ACC112 (cell line): ENCODE results near the gene DOCK4.

Source experiments
- H2AFZ ChIP-seq: fragments of 200-600 bp; sonication (generic); one replicate; pipeline ENCODE4 v1.6.0; 2017; ENCODE audit warnings: antibody characterized with exemption, low read length; ENCODE audit not compliant: unreplicated experiment
- H3K27ac ChIP-seq: fragments of 200-600 bp; sonication (generic); 2 replicates; pipeline ENCODE4 v1.5.1; 2014; ENCODE audit warnings: low read depth, mild to moderate bottlenecking, antibody characterized with exemption, low read length, moderate library complexity
- H3K27me3 ChIP-seq: fragments of 200-600 bp; sonication (generic); 2 replicates; pipeline ENCODE4 v1.6.1; 2014; ENCODE audit warnings: mild to moderate bottlenecking, antibody characterized with exemption, low read length, moderate library complexity, mixed read lengths; ENCODE audit not compliant: insufficient read depth
- H3K36me3 ChIP-seq: fragments of 200-600 bp; sonication (generic); 2 replicates; pipeline ENCODE4 v1.6.1; 2016; ENCODE audit warnings: mild to moderate bottlenecking, antibody characterized with exemption, low read length, moderate library complexity, mixed read lengths; ENCODE audit not compliant: insufficient read depth
- H3K4me1 ChIP-seq: fragments of 200-600 bp; sonication (generic); one replicate; pipeline ENCODE4 v1.6.1; 2016; ENCODE audit warnings: low read length, mixed read lengths; ENCODE audit not compliant: insufficient read depth, unreplicated experiment, control insufficient read depth
- H3K4me3 ChIP-seq: fragments of 200-600 bp; sonication (generic); 2 replicates; pipeline ENCODE4 v1.5.1; 2014; ENCODE audit warnings: mild to moderate bottlenecking, low read depth, low read length
- H3K79me2 ChIP-seq: fragments of 200-600 bp; sonication (generic); one replicate; pipeline ENCODE4 v1.6.0; 2016; ENCODE audit warnings: low read length; ENCODE audit not compliant: control insufficient read depth, unreplicated experiment, insufficient read depth

Gene DOCK4

DNA sequence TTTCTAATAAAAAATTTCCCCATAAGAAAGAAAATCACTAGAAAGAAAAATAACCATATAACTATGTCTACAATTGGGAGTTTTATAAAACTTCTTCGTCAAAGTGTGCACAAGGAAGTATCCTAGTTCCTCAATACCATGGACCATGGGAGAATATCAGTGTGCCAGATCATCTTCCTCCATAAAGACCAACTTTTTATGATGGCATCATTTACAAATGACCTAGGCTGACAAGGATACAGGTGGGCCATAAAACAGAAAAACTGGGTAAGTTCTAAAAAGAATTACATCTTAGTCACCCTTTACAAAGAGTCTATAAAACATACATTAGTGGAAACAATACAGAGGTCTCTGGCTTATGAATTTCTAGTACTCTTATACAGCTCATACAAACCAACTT, 303.2 kb downstream of the DOCK4 start:
- no peaks in the 10 kb centered on the region for H3K36me3 ChIP-seq
- H3K27me3 ChIP-seq = no peaks in the 10 kb centered on the region
- no peaks in the 10 kb centered on the region for H3K4me1 ChIP-seq
- H2AFZ ChIP-seq = no peak overlapping the region
- no peak overlapping the region for H3K4me3 ChIP-seq
- H3K27ac ChIP-seq = no peak overlapping the region
- H3K79me2 ChIP-seq = no peaks in the 10 kb centered on the region

- H3K4me3 ChIP-seq = no peak overlapping the region
- no peaks in the 10 kb centered on the region for H3K79me2 ChIP-seq
- H2AFZ ChIP-seq = no peak overlapping the region
- H3K27ac ChIP-seq = no peak overlapping the region
- H3K4me1 ChIP-seq = no peaks in the 10 kb centered on the region
- no peaks in the 10 kb centered on the region for H3K36me3 ChIP-seq
- H3K27me3 ChIP-seq = no peaks in the 10 kb centered on the region
These were observed 305.9 kb downstream of the DOCK4 start for GRCh38 chr7:111900283-111900682.

GRCh38 chr7:111895049-111895448, 311.1 kb downstream of the DOCK4 start:
- H3K27me3 ChIP-seq = no peaks in the 10 kb centered on the region
- H3K27ac ChIP-seq = no peak overlapping the region
- no peaks in the 10 kb centered on the region for H3K36me3 ChIP-seq
- H3K79me2 ChIP-seq = no peaks in the 10 kb centered on the region
- no peaks in the 10 kb centered on the region for H3K4me1 ChIP-seq
- H3K4me3 ChIP-seq = no peak overlapping the region
- no peak overlapping the region for H2AFZ ChIP-seq

GRCh38 chr7:111894518-111894917, 311.7 kb downstream of the DOCK4 start:
- H2AFZ ChIP-seq = no peak overlapping the region
- no peaks in the 10 kb centered on the region for H3K4me1 ChIP-seq
- H3K36me3 ChIP-seq = no peaks in the 10 kb centered on the region
- no peak overlapping the region for H3K27ac ChIP-seq
- H3K27me3 ChIP-seq = no peaks in the 10 kb centered on the region
- no peak overlapping the region for H3K4me3 ChIP-seq
- no peaks in the 10 kb centered on the region for H3K79me2 ChIP-seq

DNA sequence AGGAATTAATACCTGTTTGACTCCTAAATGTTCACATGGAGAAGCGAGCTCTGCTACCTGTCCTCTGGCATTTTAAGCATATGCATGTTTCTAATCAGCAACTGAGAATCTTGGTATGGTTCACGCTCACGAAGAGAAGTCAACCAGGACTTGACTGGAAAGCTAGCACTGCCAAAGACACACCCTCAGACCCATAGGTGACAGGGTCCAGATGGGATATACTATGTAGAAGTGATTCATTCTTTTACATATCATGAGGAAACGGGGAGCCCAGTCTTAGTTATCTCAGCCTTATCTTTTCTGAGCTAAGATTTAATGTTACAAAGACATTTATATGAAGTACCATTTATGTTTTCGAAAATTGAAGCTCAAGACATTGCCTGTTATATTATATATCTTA, 313.0 kb downstream of the DOCK4 start:
- H3K4me1 ChIP-seq = no peaks in the 10 kb centered on the region
- no peaks in the 10 kb centered on the region for H3K36me3 ChIP-seq
- H3K79me2 ChIP-seq = no peaks in the 10 kb centered on the region
- no peaks in the 10 kb centered on the region for H3K27me3 ChIP-seq
- H3K4me3 ChIP-seq = no peak overlapping the region
- H2AFZ ChIP-seq = no peak overlapping the region
- no peak overlapping the region for H3K27ac ChIP-seq

DNA sequence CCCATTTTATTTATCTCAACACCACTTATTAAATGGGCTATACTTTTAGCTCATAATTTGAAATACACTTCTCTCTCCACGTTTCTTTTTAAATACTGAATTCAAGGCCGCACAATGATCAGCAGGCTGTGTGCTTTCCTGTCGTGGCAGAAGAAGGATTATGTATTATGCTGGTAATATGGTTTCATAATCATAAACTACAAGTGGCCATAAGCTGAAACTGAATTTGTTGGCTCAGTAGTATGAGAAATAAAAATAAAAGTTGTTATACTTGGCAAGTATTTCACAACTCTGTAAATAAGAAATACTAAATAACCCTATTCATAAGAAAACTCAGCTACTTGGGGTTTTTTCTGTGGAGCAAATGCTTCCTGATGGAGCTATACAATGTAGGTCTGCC, 313.6 kb downstream of the DOCK4 start:
- no peak overlapping the region for H2AFZ ChIP-seq
- H3K4me1 ChIP-seq = no peaks in the 10 kb centered on the region
- H3K27me3 ChIP-seq = no peaks in the 10 kb centered on the region
- H3K27ac ChIP-seq = no peak overlapping the region
- no peak overlapping the region for H3K4me3 ChIP-seq
- H3K79me2 ChIP-seq = no peaks in the 10 kb centered on the region
- no peaks in the 10 kb centered on the region for H3K36me3 ChIP-seq

GRCh38 chr7:111887734-111888133, 318.5 kb downstream of the DOCK4 start:
- Histone ChIP-seq H3K4me3 (no peak overlapping the region), H3K79me2 (no peaks in the 10 kb centered on the region), H3K36me3 (no peaks in the 10 kb centered on the region), H2AFZ (no peak overlapping the region), H3K27ac (no peak overlapping the region), H3K4me1 (no peaks in the 10 kb centered on the region), H3K27me3 (no peaks in the 10 kb centered on the region)

DNA sequence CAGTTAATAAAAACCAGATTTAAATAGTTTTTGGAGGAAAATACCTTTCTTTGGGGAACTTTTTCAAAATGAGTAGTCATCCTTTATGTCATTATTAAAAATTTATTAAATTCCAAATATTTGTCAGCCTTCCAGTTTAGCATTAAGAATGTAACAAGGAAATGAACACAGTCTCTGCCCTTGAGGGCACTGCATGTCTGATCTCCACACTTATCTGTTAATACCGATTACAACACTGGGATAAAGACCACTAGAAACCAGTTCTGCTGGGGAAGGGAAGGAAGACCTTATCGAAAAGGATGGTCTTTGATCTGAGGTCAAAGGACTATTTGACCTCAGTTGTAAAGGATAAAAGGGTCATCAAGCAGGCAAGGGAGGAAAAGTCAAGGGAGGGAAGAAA, 320.0 kb downstream of the DOCK4 start:
- Histone ChIP-seq H3K4me3 (no peak overlapping the region), H3K79me2 (no peaks in the 10 kb centered on the region), H2AFZ (no peak overlapping the region)

GRCh38 chr7:111883241-111883640, 323.0 kb downstream of the DOCK4 start:
- Histone ChIP-seq H3K27ac (no peak overlapping the region), H3K4me3 (no peak overlapping the region), H3K36me3 (no peaks in the 10 kb centered on the region), H3K79me2 (no peaks in the 10 kb centered on the region), H2AFZ (no peak overlapping the region), H3K27me3 (no peaks in the 10 kb centered on the region), H3K4me1 (no peaks in the 10 kb centered on the region)

More for the DNA sequence above, 320.0 kb downstream of the DOCK4 start:
- Histone ChIP-seq H3K36me3 (no peaks in the 10 kb centered on the region), H3K27ac (no peak overlapping the region), H3K4me1 (no peaks in the 10 kb centered on the region), H3K27me3 (no peaks in the 10 kb centered on the region)

- H3K27ac ChIP-seq = no peak overlapping the region
- H3K27me3 ChIP-seq = no peaks in the 10 kb centered on the region
- H3K4me3 ChIP-seq = no peak overlapping the region
- H2AFZ ChIP-seq = no peak overlapping the region
- H3K36me3 ChIP-seq = no peaks in the 10 kb centered on the region
- no peaks in the 10 kb centered on the region for H3K4me1 ChIP-seq
- no peaks in the 10 kb centered on the region for H3K79me2 ChIP-seq
These were observed 327.4 kb downstream of the DOCK4 start for GRCh38 chr7:111878785-111879184.

GRCh38 chr7:111877931-111878330, 328.3 kb downstream of the DOCK4 start:
- H3K27me3 ChIP-seq = no peaks in the 10 kb centered on the region
- H3K4me1 ChIP-seq = no peaks in the 10 kb centered on the region
- no peak overlapping the region for H3K27ac ChIP-seq
- H3K79me2 ChIP-seq = no peaks in the 10 kb centered on the region
- H2AFZ ChIP-seq = no peak overlapping the region
- no peak overlapping the region for H3K4me3 ChIP-seq
- no peaks in the 10 kb centered on the region for H3K36me3 ChIP-seq
